NCI-H2227 treated with DMSO at 0.1 percent for 48 hours (cell line): ENCODE results near the gene CDH12.
"Not testable (repeated sequence)": the region's sequence is repeated elsewhere in the genome, so short reads cannot be mapped to it uniquely, and the experiment has no call there.

Source experiments
- DNase-seq: peaks from one replicate; lab custom pipeline; 2025; lab: John Stamatoyannopoulos, UW

The CDH12 gene

GRCh38 chr5:22151801-22152200 is 701.3 kb downstream of the CDH12 start:
- not testable (repeated sequence) for DNase-seq

GRCh38 chr5:22140418-22140817 is 712.7 kb downstream of the CDH12 start:
- not testable (repeated sequence) for DNase-seq

- not testable (repeated sequence) for DNase-seq
Observed at GRCh38 chr5:22139662-22140300, 713.4 kb downstream of the CDH12 start.

GRCh38 chr5:22111320-22111719 is 741.8 kb downstream of the CDH12 start:
- DNase-seq = no peak

- DNase-seq = no peak
Observed at GRCh38 chr5:22109315-22109714, 743.8 kb downstream of the CDH12 start.

- DNase-seq = no peak
Observed at GRCh38 chr5:22108545-22108944, 744.6 kb downstream of the CDH12 start.

- no peak for DNase-seq
Observed at GRCh38 chr5:22102823-22103359, 750.3 kb downstream of the CDH12 start.

GRCh38 chr5:22088517-22088916 is 764.6 kb downstream of the CDH12 start:
- no peak for DNase-seq

- DNase-seq = no peak
Observed at GRCh38 chr5:22079566-22079965, 773.6 kb downstream of the CDH12 start.

- no peak for DNase-seq
Observed at GRCh38 chr5:22079002-22079401, 774.1 kb downstream of the CDH12 start.

- DNase-seq = no peak
Observed at GRCh38 chr5:22076586-22076985, 776.6 kb downstream of the CDH12 start.

GRCh38 chr5:22070186-22070728 is 782.9 kb downstream of the CDH12 start:
- DNase-seq = no peak

- DNase-seq = no peak
Observed at GRCh38 chr5:22063717-22064116, 789.4 kb downstream of the CDH12 start.

GRCh38 chr5:22058620-22059019 is 794.5 kb downstream of the CDH12 start:
- DNase-seq = no peak

- no peak for DNase-seq
Observed at GRCh38 chr5:22057012-22057411, 796.1 kb downstream of the CDH12 start.

- DNase-seq = no peak
Observed at GRCh38 chr5:22056601-22057000, 796.5 kb downstream of the CDH12 start.

GRCh38 chr5:22053195-22053594 is 799.9 kb downstream of the CDH12 start:
- DNase-seq = peak; percentile 38

- DNase-seq = no peak
Observed at GRCh38 chr5:22051881-22052280, 801.3 kb downstream of the CDH12 start.

GRCh38 chr5:22050931-22051330 is 802.2 kb downstream of the CDH12 start:
- DNase-seq = no peak

- DNase-seq = no peak
Observed at GRCh38 chr5:22044229-22044628, 808.9 kb downstream of the CDH12 start.

- no peak for DNase-seq
Observed at GRCh38 chr5:22036061-22036460, 817.1 kb downstream of the CDH12 start.

GRCh38 chr5:22033066-22033465 is 820.1 kb downstream of the CDH12 start:
- no peak for DNase-seq

GRCh38 chr5:22023784-22024183 is 829.4 kb downstream of the CDH12 start:
- DNase-seq = no peak

GRCh38 chr5:22012893-22013292 is 840.3 kb downstream of the CDH12 start:
- DNase-seq = not testable (repeated sequence)
